ENCODE data around the gene BLMH. TPM values are rescaled to one million over a fixed set of nuclear protein-coding genes. Genes with fewer than 3 reads are reported as not detected.

BLMH gene
- total and polyA plus RNA-seq, 9 of the 15 experiments (the other 6 are each of a cell fraction or from before 2014, with no cell fraction given): 26.0 to 118 (median 67.3) TPM

- Histone ChIP-seq H3K36me3 (ENCODE audit: control insufficient read depth, insufficient read depth, low read length) (no peaks in the 10 kb centered on the region), H3K9ac (ENCODE audit: insufficient read depth in 1 of 2, low read depth in 2 of 2, low read length in 2 of 2) (no peak overlapping the region), H3K9me1 (ENCODE audit: control insufficient read depth, insufficient read depth, low read length) (no peaks in the 10 kb centered on the region), H3K4me1 (replicated peaks in 1 of 2; ENCODE audit: control insufficient read depth in 2 of 2, insufficient read depth in 2 of 2, low read length in 2 of 2) (peaks cover 5 to 32% of the 10 kb centered on the region in 2 experiments; a peak in 4 of 5 replicates), H3K4me2 (ENCODE audit: insufficient read depth, low read length) (no peak overlapping the region), H3K79me2 (ENCODE audit: control insufficient read depth, insufficient read depth, low read length) (no peaks in the 10 kb centered on the region), H3K27me3 (ENCODE audit: control insufficient read depth in 2 of 2, insufficient read depth in 2 of 2, low read length in 2 of 2) (peaks cover 22 to 39% of the 10 kb centered on the region in 2 experiments), H4K20me1 (replicated peaks; ENCODE audit: control insufficient read depth, insufficient read depth, low read length) (peaks cover 6% of the 10 kb centered on the region; the same call in 1 of the 2 replicates), H3K9me3 (replicated peaks; ENCODE audit: control insufficient read depth, insufficient read depth, low read depth, low read length) (no peaks in the 10 kb centered on the region), H3K27ac (ENCODE audit: extremely low read depth, low read depth, low read length) (no peak overlapping the region), H3K4me3 (no peak overlapping the region), H2AFZ (ENCODE audit: low read depth, low read length) (no peak overlapping the region)
- WGBS (ENCODE audit: insufficient coverage, low coverage, missing lambda C conversion rate): 77% methylated on average over 4 of the region's 5 CpGs
- CTCF ChIA-PET (ENCODE audit: low intra/inter-chr PET ratio): no interaction called here
- ATAC-seq: no peak
- intact Hi-C loops (cut with micrococcal nuclease) (no loop called here), in situ Hi-C loops (cut with MboI) (no loop called here)
- BruUV-seq (replicated peaks): no TSS peak
- POLR2A ChIA-PET: interaction anchor here (1.1 kb wide), 1 partner anchor 9 kb away, joined by 6 read pairs; no protein-coding TSS in a partner anchor
- no peak for TF ChIP-seq ARID4B (CRISPR knock-in tag; IDR thresholded peaks at IDR 0.05)
- no peak for FAIRE-seq
- no peak for DNase-seq (ENCODE audit: extremely low read depth in 1 of 4, low spot score in 3 of 4)
These were observed 52.7 kb downstream of the BLMH start for GRCh38 chr17:30239089-30239462.

Measured in K562 (cell line).